ENCODE results near the gene PRODH.

Gene PRODH

DNA sequence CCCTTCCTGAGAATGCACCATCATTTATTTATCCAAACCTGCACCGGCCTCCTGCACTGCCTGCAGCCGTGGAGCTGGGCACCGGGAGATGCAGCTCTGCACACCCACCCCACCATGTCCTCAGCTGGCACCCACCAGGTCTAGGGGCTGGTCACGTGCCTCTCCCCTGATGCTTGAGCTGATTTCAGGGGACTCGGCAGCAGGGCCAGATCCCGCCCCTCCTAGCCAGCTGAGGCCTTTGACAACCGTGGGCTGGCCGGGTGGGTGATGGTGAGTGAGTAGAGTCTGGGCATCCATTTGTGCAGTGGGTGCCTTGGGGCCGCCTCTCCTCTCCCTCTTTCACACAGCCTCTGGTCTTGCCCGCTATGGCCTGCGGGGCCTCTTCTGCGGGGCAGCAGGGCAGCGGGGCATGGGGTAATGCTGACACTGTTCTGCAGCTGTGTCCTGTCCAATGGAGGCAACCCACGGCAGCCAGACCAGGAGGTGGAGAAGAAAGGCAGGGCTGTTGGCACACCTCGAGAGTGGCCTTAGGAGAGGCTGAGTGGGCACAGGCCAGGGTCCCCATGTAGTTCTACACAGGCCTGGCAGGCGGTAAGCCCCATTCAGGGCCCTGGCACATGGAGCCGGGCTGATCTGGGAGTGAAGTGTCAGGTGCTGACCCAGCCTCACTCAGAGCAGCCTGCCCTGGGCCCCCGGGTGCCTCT is 38.5 kb upstream of the PRODH start:
- TF ChIP-seq EGR2 (tag by site-specific recombination; IDR thresholded peaks at IDR 0.05; ENCODE audit: low read depth), result 0 out of 2 replicates have a peak, but pooled peaks have one; percentile 31
- TF ChIP-seq, protein P1, sequence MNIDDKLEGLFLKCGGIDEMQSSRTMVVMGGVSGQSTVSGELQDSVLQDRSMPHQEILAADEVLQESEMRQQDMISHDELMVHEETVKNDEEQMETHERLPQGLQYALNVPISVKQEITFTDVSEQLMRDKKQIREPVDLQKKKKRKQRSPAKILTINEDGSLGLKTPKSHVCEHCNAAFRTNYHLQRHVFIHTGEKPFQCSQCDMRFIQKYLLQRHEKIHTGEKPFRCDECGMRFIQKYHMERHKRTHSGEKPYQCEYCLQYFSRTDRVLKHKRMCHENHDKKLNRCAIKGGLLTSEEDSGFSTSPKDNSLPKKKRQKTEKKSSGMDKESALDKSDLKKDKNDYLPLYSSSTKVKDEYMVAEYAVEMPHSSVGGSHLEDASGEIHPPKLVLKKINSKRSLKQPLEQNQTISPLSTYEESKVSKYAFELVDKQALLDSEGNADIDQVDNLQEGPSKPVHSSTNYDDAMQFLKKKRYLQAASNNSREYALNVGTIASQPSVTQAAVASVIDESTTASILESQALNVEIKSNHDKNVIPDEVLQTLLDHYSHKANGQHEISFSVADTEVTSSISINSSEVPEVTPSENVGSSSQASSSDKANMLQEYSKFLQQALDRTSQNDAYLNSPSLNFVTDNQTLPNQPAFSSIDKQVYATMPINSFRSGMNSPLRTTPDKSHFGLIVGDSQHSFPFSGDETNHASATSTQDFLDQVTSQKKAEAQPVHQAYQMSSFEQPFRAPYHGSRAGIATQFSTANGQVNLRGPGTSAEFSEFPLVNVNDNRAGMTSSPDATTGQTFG (tag by site-specific recombination; IDR thresholded peaks at IDR 0.05; ENCODE audit: borderline replicate concordance), result no peak
- Histone ChIP-seq H3K27ac (ENCODE audit: extremely low read depth, low read depth, low read length) (no peak overlapping the region), H3K4me1 (ENCODE audit: control insufficient read depth, insufficient read depth, low read length) (no peaks in the 10 kb centered on the region), H3K9me3 (ENCODE audit: control insufficient read depth, insufficient read depth, low read depth, low read length) (no peaks in the 10 kb centered on the region), H3K4me3 (ENCODE audit: low read depth, low read length) (no peak overlapping the region), H3K36me3 (ENCODE audit: control insufficient read depth in 2 of 2, insufficient read depth in 1 of 2, low read length in 2 of 2) (no peaks in the 10 kb centered on the region)
- POLR2A ChIA-PET, result no interaction called here
- CTCF ChIA-PET, result no interaction called here

DNA sequence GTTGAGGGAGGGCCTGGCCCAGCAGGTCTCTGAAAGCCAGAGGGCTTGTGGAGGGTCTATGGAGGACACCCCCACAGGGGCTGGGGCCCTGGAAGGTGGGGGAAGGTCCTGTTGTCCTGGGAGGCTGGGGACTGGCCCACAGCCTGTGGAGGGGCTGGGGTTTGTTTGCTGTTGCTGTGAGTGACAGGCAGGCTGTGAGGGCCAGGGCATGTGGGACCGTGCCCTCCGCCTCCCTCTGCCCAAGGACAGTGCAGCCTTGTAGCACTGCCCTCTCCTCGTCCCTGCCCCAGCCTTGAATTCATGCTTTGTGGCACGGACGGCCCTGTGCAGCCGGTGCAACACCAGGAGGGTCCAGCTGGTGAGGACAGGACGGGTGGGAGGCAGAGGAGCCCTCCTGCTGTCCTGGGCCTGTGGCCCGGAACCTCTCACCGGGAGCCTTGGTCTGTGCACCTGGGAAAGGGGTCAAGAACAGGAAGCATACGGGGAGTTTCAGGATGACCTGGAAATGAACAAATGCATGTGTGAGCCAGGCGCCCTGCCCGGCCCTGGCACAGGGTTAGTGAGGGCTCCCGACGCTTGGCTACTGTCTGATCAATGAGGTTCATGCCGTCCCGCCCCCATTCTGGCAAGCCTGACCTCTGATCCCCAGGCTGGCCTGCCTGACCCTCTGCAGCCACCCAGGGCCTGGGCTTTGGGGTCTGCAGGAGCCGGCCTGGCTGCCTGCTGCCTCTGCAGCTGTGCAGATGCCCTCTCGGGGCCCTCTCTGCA is 37.4 kb upstream of the PRODH start:
- ChIA-PET POLR2A (no interaction called here), CTCF (no interaction called here)
- H3K36me3 ChIP-seq (ENCODE audit: control insufficient read depth in 2 of 2, insufficient read depth in 1 of 2, low read length in 2 of 2), result no peaks in the 10 kb centered on the region
- TF ChIP-seq SETDB1 (IDR thresholded peaks at IDR 0.05; ENCODE audit: insufficient read length, low read length), result no peak
- TF ChIP-seq, protein P2, sequence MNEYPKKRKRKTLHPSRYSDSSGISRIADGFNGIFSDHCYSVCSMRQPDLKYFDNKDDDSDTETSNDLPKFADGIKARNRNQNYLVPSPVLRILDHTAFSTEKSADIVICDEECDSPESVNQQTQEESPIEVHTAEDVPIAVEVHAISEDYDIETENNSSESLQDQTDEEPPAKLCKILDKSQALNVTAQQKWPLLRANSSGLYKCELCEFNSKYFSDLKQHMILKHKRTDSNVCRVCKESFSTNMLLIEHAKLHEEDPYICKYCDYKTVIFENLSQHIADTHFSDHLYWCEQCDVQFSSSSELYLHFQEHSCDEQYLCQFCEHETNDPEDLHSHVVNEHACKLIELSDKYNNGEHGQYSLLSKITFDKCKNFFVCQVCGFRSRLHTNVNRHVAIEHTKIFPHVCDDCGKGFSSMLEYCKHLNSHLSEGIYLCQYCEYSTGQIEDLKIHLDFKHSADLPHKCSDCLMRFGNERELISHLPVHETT (tag by site-specific recombination; IDR thresholded peaks at IDR 0.05), result no peak
- no peak for TF ChIP-seq KLF7 (tag by site-specific recombination; IDR thresholded peaks at IDR 0.05; ENCODE audit: borderline replicate concordance)
- TF ChIP-seq ZNF785 (tag by site-specific recombination; IDR thresholded peaks at IDR 0.05), result no peak
- no peak for TF ChIP-seq GLIS1 (tag by site-specific recombination; IDR thresholded peaks at IDR 0.05)
- no peak for TF ChIP-seq ZNF112 (tag by site-specific recombination; IDR thresholded peaks at IDR 0.05)
- no peak for TF ChIP-seq ZFP41 (tag by site-specific recombination; IDR thresholded peaks at IDR 0.05; ENCODE audit: borderline replicate concordance)
- TF ChIP-seq SP2 (tag by site-specific recombination; IDR thresholded peaks at IDR 0.05), result no peak
- TF ChIP-seq ZNF561 (tag by site-specific recombination; IDR thresholded peaks at IDR 0.05; ENCODE audit: borderline replicate concordance), result no peak
- TF ChIP-seq, protein P3, sequence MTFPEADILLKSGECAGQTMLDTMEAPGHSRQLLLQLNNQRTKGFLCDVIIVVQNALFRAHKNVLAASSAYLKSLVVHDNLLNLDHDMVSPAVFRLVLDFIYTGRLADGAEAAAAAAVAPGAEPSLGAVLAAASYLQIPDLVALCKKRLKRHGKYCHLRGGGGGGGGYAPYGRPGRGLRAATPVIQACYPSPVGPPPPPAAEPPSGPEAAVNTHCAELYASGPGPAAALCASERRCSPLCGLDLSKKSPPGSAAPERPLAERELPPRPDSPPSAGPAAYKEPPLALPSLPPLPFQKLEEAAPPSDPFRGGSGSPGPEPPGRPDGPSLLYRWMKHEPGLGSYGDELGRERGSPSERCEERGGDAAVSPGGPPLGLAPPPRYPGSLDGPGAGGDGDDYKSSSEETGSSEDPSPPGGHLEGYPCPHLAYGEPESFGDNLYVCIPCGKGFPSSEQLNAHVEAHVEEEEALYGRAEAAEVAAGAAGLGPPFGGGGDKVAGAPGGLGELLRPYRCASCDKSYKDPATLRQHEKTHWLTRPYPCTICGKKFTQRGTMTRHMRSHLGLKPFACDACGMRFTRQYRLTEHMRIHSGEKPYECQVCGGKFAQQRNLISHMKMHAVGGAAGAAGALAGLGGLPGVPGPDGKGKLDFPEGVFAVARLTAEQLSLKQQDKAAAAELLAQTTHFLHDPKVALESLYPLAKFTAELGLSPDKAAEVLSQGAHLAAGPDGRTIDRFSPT (tag by site-specific recombination; IDR thresholded peaks at IDR 0.05), result no peak
- TF ChIP-seq HOXC10 (CRISPR knock-in tag; IDR thresholded peaks at IDR 0.05), result no peak
- TF ChIP-seq, protein P4, sequence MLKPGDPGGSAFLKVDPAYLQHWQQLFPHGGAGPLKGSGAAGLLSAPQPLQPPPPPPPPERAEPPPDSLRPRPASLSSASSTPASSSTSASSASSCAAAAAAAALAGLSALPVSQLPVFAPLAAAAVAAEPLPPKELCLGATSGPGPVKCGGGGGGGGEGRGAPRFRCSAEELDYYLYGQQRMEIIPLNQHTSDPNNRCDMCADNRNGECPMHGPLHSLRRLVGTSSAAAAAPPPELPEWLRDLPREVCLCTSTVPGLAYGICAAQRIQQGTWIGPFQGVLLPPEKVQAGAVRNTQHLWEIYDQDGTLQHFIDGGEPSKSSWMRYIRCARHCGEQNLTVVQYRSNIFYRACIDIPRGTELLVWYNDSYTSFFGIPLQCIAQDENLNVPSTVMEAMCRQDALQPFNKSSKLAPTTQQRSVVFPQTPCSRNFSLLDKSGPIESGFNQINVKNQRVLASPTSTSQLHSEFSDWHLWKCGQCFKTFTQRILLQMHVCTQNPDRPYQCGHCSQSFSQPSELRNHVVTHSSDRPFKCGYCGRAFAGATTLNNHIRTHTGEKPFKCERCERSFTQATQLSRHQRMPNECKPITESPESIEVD (tag by site-specific recombination; IDR thresholded peaks at IDR 0.05), result no peak
- TF ChIP-seq, protein P5, sequence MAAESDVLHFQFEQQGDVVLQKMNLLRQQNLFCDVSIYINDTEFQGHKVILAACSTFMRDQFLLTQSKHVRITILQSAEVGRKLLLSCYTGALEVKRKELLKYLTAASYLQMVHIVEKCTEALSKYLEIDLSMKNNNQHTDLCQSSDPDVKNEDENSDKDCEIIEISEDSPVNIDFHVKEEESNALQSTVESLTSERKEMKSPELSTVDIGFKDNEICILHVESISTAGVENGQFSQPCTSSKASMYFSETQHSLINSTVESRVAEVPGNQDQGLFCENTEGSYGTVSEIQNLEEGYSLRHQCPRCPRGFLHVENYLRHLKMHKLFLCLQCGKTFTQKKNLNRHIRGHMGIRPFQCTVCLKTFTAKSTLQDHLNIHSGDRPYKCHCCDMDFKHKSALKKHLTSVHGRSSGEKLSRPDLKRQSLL (tag by site-specific recombination; IDR thresholded peaks at IDR 0.05), result no peak
- no peak for TF ChIP-seq ZBTB1 (tag by site-specific recombination; IDR thresholded peaks at IDR 0.05)
- TF ChIP-seq ZBTB17 (tag by site-specific recombination; IDR thresholded peaks at IDR 0.05), result no peak
- TF ChIP-seq ZNF121 (tag by site-specific recombination; IDR thresholded peaks at IDR 0.05), result no peak
- TF ChIP-seq, protein P6, sequence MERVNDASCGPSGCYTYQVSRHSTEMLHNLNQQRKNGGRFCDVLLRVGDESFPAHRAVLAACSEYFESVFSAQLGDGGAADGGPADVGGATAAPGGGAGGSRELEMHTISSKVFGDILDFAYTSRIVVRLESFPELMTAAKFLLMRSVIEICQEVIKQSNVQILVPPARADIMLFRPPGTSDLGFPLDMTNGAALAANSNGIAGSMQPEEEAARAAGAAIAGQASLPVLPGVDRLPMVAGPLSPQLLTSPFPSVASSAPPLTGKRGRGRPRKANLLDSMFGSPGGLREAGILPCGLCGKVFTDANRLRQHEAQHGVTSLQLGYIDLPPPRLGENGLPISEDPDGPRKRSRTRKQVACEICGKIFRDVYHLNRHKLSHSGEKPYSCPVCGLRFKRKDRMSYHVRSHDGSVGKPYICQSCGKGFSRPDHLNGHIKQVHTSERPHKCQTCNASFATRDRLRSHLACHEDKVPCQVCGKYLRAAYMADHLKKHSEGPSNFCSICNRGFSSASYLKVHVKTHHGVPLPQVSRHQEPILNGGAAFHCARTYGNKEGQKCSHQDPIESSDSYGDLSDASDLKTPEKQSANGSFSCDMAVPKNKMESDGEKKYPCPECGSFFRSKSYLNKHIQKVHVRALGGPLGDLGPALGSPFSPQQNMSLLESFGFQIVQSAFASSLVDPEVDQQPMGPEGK (tag by site-specific recombination; IDR thresholded peaks at IDR 0.05), result no peak
- no peak for TF ChIP-seq ZNF510 (tag by site-specific recombination; IDR thresholded peaks at IDR 0.05; ENCODE audit: insufficient replicate concordance)
- TF ChIP-seq ZNF571 (tag by site-specific recombination; IDR thresholded peaks at IDR 0.05), result no peak
- no peak overlapping the region for H3K4me3 ChIP-seq (ENCODE audit: low read depth, low read length)
- H3K9me3 ChIP-seq (ENCODE audit: control insufficient read depth, insufficient read depth, low read depth, low read length), result no peaks in the 10 kb centered on the region
- H3K4me1 ChIP-seq (ENCODE audit: control insufficient read depth, insufficient read depth, low read length), result no peaks in the 10 kb centered on the region
- H3K27ac ChIP-seq (ENCODE audit: extremely low read depth, low read depth, low read length), result no peak overlapping the region

Data from HEK293 (cell line).